ENCODE results near the gene LRWD1. TPM values are rescaled to one million over a fixed set of nuclear protein-coding genes. Genes with fewer than 3 reads are reported as not detected.
"Not testable (repeated sequence)": the region's sequence is repeated elsewhere in the genome, so short reads cannot be mapped to it uniquely, and the experiment has no call there.

The LRWD1 gene
- total RNA-seq, 1 donor from 2014 or later, result 19.2 TPM

DNA sequence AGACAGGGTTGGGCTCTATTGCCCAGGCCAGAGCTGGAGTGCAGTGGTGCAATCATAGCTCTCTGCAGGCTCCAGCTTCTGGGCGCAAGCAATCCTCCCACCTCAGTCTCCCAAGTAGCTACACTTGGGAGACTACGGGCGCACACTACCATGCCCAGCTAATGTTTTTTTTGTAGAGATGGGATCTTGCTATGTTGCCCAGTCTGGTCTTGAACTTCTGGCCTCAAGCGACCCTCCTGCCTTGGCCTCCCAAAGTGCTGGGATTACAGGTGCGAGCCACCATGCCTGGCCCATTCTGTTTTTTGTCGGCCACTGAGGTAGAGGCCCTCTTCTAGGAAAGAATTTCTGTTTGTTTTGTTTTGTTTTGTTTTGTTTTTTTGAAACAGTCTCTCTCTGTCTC, 12.3 kb upstream of the LRWD1 start:
- TF ChIP-seq, protein P1, sequence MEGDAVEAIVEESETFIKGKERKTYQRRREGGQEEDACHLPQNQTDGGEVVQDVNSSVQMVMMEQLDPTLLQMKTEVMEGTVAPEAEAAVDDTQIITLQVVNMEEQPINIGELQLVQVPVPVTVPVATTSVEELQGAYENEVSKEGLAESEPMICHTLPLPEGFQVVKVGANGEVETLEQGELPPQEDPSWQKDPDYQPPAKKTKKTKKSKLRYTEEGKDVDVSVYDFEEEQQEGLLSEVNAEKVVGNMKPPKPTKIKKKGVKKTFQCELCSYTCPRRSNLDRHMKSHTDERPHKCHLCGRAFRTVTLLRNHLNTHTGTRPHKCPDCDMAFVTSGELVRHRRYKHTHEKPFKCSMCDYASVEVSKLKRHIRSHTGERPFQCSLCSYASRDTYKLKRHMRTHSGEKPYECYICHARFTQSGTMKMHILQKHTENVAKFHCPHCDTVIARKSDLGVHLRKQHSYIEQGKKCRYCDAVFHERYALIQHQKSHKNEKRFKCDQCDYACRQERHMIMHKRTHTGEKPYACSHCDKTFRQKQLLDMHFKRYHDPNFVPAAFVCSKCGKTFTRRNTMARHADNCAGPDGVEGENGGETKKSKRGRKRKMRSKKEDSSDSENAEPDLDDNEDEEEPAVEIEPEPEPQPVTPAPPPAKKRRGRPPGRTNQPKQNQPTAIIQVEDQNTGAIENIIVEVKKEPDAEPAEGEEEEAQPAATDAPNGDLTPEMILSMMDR (IDR thresholded peaks at IDR 0.05), result no peak
- DNase-seq (no peak), ATAC-seq (no peak)
- H3K4me1 ChIP-seq, result no peaks in the 10 kb centered on the region
- no peaks in the 10 kb centered on the region for H3K9me3 ChIP-seq
- H3K27ac ChIP-seq, result no peak overlapping the region
- H3K36me3 ChIP-seq, result peaks cover 29% of the 10 kb centered on the region
- no peak overlapping the region for H3K4me3 ChIP-seq
- intact Hi-C loops (cut with DNase I), result no loop called here
- H3K27me3 ChIP-seq (ENCODE audit: low read depth), result no peaks in the 10 kb centered on the region

- Histone ChIP-seq H3K4me3 (no peak overlapping the region), H3K27ac (no peak overlapping the region), H3K9me3 (no peaks in the 10 kb centered on the region), H3K36me3 (peaks cover 32% of the 10 kb centered on the region), H3K27me3 (ENCODE audit: low read depth) (no peaks in the 10 kb centered on the region), H3K4me1 (no peaks in the 10 kb centered on the region)
- TF ChIP-seq, protein P1 (IDR thresholded peaks at IDR 0.05), result no peak
- intact Hi-C loops (cut with DNase I), result no loop called here
- ATAC-seq, result peak; percentile 19 to 61
- no peak for DNase-seq
Observed at GRCh38 chr7:102453319-102453718, 11.5 kb upstream of the LRWD1 start.

GRCh38 chr7:102454468-102454867, 10.3 kb upstream of the LRWD1 start:
- TF ChIP-seq, protein P1 (IDR thresholded peaks at IDR 0.05), result no peak
- no peak for DNase-seq
- Histone ChIP-seq H3K36me3 (peaks cover 36% of the 10 kb centered on the region), H3K4me1 (no peaks in the 10 kb centered on the region), H3K27me3 (ENCODE audit: low read depth) (no peaks in the 10 kb centered on the region), H3K4me3 (no peak overlapping the region), H3K9me3 (no peaks in the 10 kb centered on the region), H3K27ac (no peak overlapping the region)
- intact Hi-C loops (cut with DNase I), result no loop called here
- ATAC-seq, result peak in 1 of 2 donors; percentile 19

DNA sequence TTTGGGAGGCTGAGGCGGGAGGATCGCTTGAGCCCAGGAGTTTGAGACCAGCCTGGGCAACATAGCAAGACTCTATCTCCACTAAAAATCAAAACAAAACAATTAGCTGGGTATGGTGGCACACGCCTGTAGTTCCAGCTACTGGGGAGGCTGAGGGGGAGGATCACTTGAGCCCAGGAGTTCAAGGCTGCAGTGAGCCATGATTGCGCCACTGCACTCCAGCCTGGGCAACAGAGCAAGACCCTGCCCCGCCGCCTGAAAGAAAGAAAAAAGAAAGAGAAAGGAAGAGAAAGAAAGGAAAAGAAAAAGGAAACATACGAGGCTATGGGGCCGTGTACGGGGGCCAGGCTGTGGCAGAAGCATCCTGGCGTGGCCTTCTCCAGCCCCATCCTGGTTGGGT, 9.9 kb upstream of the LRWD1 start:
- DNase-seq; H3K27me3 ChIP-seq (ENCODE audit: low read depth); H3K27ac ChIP-seq; ATAC-seq; H3K4me3 ChIP-seq; H3K4me1 ChIP-seq; H3K9me3 ChIP-seq; intact Hi-C loops (cut with DNase I): not testable (repeated sequence)
- peaks cover 37% of the 10 kb centered on the region for H3K36me3 ChIP-seq

GRCh38 chr7:102455596-102455995, 9.2 kb upstream of the LRWD1 start:
- intact Hi-C loops (cut with DNase I), result no loop called here

GRCh38 chr7:102456327-102456726, 8.5 kb upstream of the LRWD1 start:
- no peak overlapping the region for H3K27ac ChIP-seq
- intact Hi-C loops (cut with DNase I), result no loop called here
- no peak overlapping the region for H3K4me3 ChIP-seq
- DNase-seq (no peak), ATAC-seq (no peak)
- TF ChIP-seq, protein P1 (IDR thresholded peaks at IDR 0.05), result no peak
- H3K4me1 ChIP-seq, result no peaks in the 10 kb centered on the region
- peaks cover 37% of the 10 kb centered on the region for H3K36me3 ChIP-seq
- H3K9me3 ChIP-seq, result no peaks in the 10 kb centered on the region
- H3K27me3 ChIP-seq (ENCODE audit: low read depth), result no peaks in the 10 kb centered on the region

More at GRCh38 chr7:102455596-102455995, 9.2 kb upstream of the LRWD1 start:
- Histone ChIP-seq H3K4me1 (no peaks in the 10 kb centered on the region), H3K4me3 (no peak overlapping the region), H3K27me3 (ENCODE audit: low read depth) (no peaks in the 10 kb centered on the region), H3K9me3 (no peaks in the 10 kb centered on the region), H3K36me3 (peaks cover 37% of the 10 kb centered on the region), H3K27ac (no peak overlapping the region)
- ATAC-seq (no peak), DNase-seq (no peak)
- TF ChIP-seq, protein P1 (IDR thresholded peaks at IDR 0.05), result no peak

All from lower lobe of right lung (tissue), 2 donors.